Fibroblast of skin of back (primary cell): ENCODE data around the gene KCTD11.

Experiments
- DNase-seq: peaks from one replicate; pipeline ENCODE4 v3.0.0-alpha.2; 2013

The KCTD11 gene

GRCh38 chr17:7380321-7380720 is 28.4 kb downstream of the KCTD11 start:
- DNase-seq = no peak

- no peak for DNase-seq
These were observed 29.1 kb downstream of the KCTD11 start, which contains the start of gene TNK1 for GRCh38 chr17:7380855-7381683. Gene TNK1 (plus strand): TSS chr17:7381089. CDS start chr17:7382927, 1,838 bp downstream.

- DNase-seq = no peak
These were observed 30.9 kb downstream of the KCTD11 start for GRCh38 chr17:7382901-7383300.

- DNase-seq = no peak
These were observed 31.4 kb downstream of the KCTD11 start for GRCh38 chr17:7383371-7383741.

- peak; percentile 40 for DNase-seq
These were observed 32.0 kb downstream of the KCTD11 start for GRCh38 chr17:7383742-7384488.

GRCh38 chr17:7384489-7385081 is 32.6 kb downstream of the KCTD11 start:
- no peak for DNase-seq

GRCh38 chr17:7388856-7389255 is 36.9 kb downstream of the KCTD11 start:
- no peak for DNase-seq

GRCh38 chr17:7389924-7390910 is 38.3 kb downstream of the KCTD11 start:
- no peak for DNase-seq

GRCh38 chr17:7391307-7391706 is 39.3 kb downstream of the KCTD11 start:
- DNase-seq = no peak

GRCh38 chr17:7392696-7393612 is 41.0 kb downstream of the KCTD11 start:
- DNase-seq = no peak

- DNase-seq = no peak
These were observed 41.9 kb downstream of the KCTD11 start for GRCh38 chr17:7393613-7394451.

GRCh38 chr17:7394452-7395191 is 42.7 kb downstream of the KCTD11 start, which contains the start of gene PLSCR3:
Gene PLSCR3 (minus strand): TSS chr17:7394525. CDS start chr17:7394110, 415 bp downstream.
- peak; percentile 89 for DNase-seq

- DNase-seq = no peak
These were observed 44.2 kb downstream of the KCTD11 start for GRCh38 chr17:7396147-7396546.

GRCh38 chr17:7398612-7399011 is 46.6 kb downstream of the KCTD11 start:
- no peak for DNase-seq

- no peak for DNase-seq
These were observed 51.2 kb downstream of the KCTD11 start for GRCh38 chr17:7403043-7403726.

- DNase-seq = no peak
These were observed 51.7 kb downstream of the KCTD11 start for GRCh38 chr17:7403727-7403976.

GRCh38 chr17:7403977-7404736 is 52.2 kb downstream of the KCTD11 start, which contains the start of gene TMEM256:
Gene TMEM256 (minus strand): TSS chr17:7404097. CDS start chr17:7404084, 13 bp downstream.
- peak; percentile 100 for DNase-seq
